HepG2 (cell line): ENCODE data around the gene HYOU1. TPM values are rescaled to one million over a fixed set of nuclear protein-coding genes. Genes with fewer than 3 reads are reported as not detected.
A peak's percentile ranks its signal among the peaks of the same experiment; 100 is the strongest.

ENCODE experiments used
- ARNT2 ChIP-seq: sonication (generic); formaldehyde crosslinking; IDR thresholded peaks from 2 replicates; pipeline ENCODE4 v1.8.0; 2022; ENCODE audit warnings: mild to moderate bottlenecking, low read depth, missing genetic modification reagents, moderate library complexity
- ARNTL ChIP-seq: sonication (generic); formaldehyde crosslinking; IDR thresholded peaks from 2 replicates; pipeline ENCODE4 v1.4.0; 2020; ENCODE audit warnings: mild to moderate bottlenecking, missing genetic modification reagents
- GRHL1 ChIP-seq: sonication (generic); formaldehyde crosslinking; conservative IDR thresholded peaks from 2 replicates; pipeline ENCODE4 v1.8.0; 2022; ENCODE audit warnings: missing genetic modification reagents
- NCOR1 ChIP-seq: fragments of 200-600 bp; sonication (generic); IDR thresholded peaks from 2 replicates; pipeline ENCODE4 v1.7.0; 2017; ENCODE audit warnings: antibody characterized with exemption, low read length, borderline replicate concordance
- SNAPC2 ChIP-seq: sonication (generic); formaldehyde crosslinking; IDR thresholded peaks from 2 replicates; pipeline ENCODE4 v1.8.1; 2022; ENCODE audit warnings: mild to moderate bottlenecking, missing genetic modification reagents
- U2AF2 ChIP-seq: fragments of 200-400 bp; formaldehyde crosslinking; IDR thresholded peaks from 2 replicates; pipeline ENCODE4 v1.6.1; 2017; ENCODE audit warnings: low read depth, mild to moderate bottlenecking, low read length
- ZBTB20 ChIP-seq: sonication (generic); formaldehyde crosslinking; IDR thresholded peaks from 2 replicates; pipeline ENCODE4 v1.8.1; 2023; ENCODE audit warnings: missing genetic modification reagents, low read depth, mild to moderate bottlenecking, borderline replicate concordance
- ZBTB7B ChIP-seq: sonication (generic); formaldehyde crosslinking; IDR thresholded peaks from 2 replicates; pipeline ENCODE4 v1.4.0; 2020; ENCODE audit warnings: missing genetic modification reagents
- ZNF430 ChIP-seq: sonication (generic); formaldehyde crosslinking; IDR thresholded peaks from 2 replicates; pipeline ENCODE4 v1.9.0; 2021; ENCODE audit warnings: mild to moderate bottlenecking, missing genetic modification reagents
- ZNF616 ChIP-seq: sonication (generic); formaldehyde crosslinking; IDR thresholded peaks from 2 replicates; pipeline ENCODE4 v1.5.0; 2020; ENCODE audit warnings: low read depth, mild to moderate bottlenecking, missing genetic modification reagents
- ZNF646 ChIP-seq: sonication (generic); formaldehyde crosslinking; IDR thresholded peaks from 2 replicates; pipeline ENCODE4 v1.9.0; 2021; ENCODE audit warnings: mild to moderate bottlenecking, missing genetic modification reagents
- ZUFSP ChIP-seq: sonication (generic); formaldehyde crosslinking; IDR thresholded peaks from 2 replicates; pipeline ENCODE4 v1.9.0; 2021; ENCODE audit warnings: missing genetic modification reagents, mild to moderate bottlenecking, borderline replicate concordance
- polyA plus RNA-seq, 8 experiments: library from polyadenylated mRNA; depleted of rRNA in 3 of 8; stranded (reverse) in 7 of 8; unstranded in 1 of 8; fragments of >200 nt; fragmentation: Illumina TruSeq in 4 of 8; extraction: Trizol in 4 of 8; gene quantifications; 2 replicates each; pipeline versions ENCODE4 v1.2.1 to v1.2.3, GENCODE V29; 2011 to 2016; ENCODE audit warnings: low read depth in 4 of 8, missing spikeins in 1 of 8, mixed read lengths in 1 of 8; ENCODE audit not compliant: insufficient read depth in 1 of 8
- total RNA-seq, 5 experiments: library from RNA; depleted of rRNA; stranded (reverse); fragments of >200 nt; fragmentation: Illumina TruSeq; extraction: Trizol; gene quantifications; 2 replicates each; pipeline ENCODE4 v1.2.3, GENCODE V29; 2016; ENCODE audit warnings: low read depth in 1 of 5
- TF ChIP-seq, protein P1 (sequence below): sonication (generic); formaldehyde crosslinking; IDR thresholded peaks from 2 replicates; pipeline ENCODE4 v1.4.0; 2020; ENCODE audit warnings: mild to moderate bottlenecking, missing genetic modification reagents
- TF ChIP-seq, protein P2 (sequence below): sonication (generic); formaldehyde crosslinking; IDR thresholded peaks from 2 replicates; pipeline ENCODE4 v1.5.0; 2020; ENCODE audit warnings: missing genetic modification reagents
- TF ChIP-seq, protein P3 (sequence below): IDR thresholded peaks from 2 replicates; pipeline ENCODE4 v1.6.1; 2016; ENCODE audit warnings: mild to moderate bottlenecking

The HYOU1 gene
- total and polyA plus RNA-seq, 2 of the 13 experiments (the other 11 are each of a cell fraction or from before 2014, with no cell fraction given), result 127 to 155 TPM

DNA sequence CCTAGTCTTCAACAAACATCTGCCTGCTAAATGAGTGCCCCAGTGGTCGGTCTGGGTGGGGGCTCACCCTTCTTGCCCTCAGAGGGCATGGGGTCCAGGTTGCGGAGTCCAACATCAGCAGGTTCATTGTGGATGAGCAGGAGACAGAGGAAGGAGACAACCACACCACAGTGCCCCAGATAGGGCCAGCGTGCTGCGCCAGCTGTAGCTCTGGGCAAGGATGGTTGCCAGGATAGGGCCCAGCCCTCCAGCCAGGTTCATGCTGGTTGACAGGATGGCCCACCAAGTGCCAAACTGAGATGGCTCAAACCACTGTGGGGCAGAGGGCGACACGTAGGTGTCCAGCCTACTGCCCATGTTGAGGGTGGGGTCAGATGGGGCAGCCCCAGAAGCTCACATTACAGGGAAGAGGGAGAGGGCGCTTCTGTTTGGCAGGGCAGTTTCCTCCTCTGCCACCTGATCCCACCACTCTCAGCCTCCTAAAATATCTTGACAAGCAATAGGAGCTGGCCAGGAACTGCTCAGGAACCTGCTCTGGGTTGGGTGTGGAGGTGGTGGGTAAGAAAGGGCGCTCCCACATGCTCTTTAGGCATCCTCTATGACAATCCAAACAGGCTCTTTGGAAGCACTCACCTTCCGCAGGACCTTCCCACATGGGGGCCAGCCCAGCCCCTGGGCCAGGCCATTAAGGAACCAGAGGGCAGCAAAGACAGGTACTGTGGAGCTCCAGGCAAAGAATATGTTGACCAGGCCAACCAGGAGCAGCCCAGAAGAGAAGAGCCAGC is 29.3 kb downstream of the HYOU1 start (continued):
- no peak for TF ChIP-seq ZNF646 (CRISPR knock-in tag)
- TF ChIP-seq, protein P1, sequence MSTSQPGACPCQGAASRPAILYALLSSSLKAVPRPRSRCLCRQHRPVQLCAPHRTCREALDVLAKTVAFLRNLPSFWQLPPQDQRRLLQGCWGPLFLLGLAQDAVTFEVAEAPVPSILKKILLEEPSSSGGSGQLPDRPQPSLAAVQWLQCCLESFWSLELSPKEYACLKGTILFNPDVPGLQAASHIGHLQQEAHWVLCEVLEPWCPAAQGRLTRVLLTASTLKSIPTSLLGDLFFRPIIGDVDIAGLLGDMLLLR (CRISPR knock-in tag), result 0 out of 2 replicates have a peak, but pooled peaks have one; percentile 26
- no peak for TF ChIP-seq ARNTL (CRISPR knock-in tag)
- TF ChIP-seq SNAPC2 (CRISPR knock-in tag), result 0 out of 2 replicates have a peak, but pooled peaks have one; percentile 39
- no peak for TF ChIP-seq ZUFSP
- no peak for TF ChIP-seq ZBTB20 (CRISPR knock-in tag)
- TF ChIP-seq NCOR1, result no peak
- no peak for TF ChIP-seq ZNF616
- TF ChIP-seq ZBTB7B (CRISPR knock-in tag), result no peak
- TF ChIP-seq ZNF430, result no peak
- TF ChIP-seq ARNT2 (CRISPR knock-in tag), result no peak
- TF ChIP-seq, protein P2, sequence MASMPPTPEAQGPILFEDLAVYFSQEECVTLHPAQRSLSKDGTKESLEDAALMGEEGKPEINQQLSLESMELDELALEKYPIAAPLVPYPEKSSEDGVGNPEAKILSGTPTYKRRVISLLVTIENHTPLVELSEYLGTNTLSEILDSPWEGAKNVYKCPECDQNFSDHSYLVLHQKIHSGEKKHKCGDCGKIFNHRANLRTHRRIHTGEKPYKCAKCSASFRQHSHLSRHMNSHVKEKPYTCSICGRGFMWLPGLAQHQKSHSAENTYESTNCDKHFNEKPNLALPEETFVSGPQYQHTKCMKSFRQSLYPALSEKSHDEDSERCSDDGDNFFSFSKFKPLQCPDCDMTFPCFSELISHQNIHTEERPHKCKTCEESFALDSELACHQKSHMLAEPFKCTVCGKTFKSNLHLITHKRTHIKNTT, result no peak
- TF ChIP-seq, protein P3, sequence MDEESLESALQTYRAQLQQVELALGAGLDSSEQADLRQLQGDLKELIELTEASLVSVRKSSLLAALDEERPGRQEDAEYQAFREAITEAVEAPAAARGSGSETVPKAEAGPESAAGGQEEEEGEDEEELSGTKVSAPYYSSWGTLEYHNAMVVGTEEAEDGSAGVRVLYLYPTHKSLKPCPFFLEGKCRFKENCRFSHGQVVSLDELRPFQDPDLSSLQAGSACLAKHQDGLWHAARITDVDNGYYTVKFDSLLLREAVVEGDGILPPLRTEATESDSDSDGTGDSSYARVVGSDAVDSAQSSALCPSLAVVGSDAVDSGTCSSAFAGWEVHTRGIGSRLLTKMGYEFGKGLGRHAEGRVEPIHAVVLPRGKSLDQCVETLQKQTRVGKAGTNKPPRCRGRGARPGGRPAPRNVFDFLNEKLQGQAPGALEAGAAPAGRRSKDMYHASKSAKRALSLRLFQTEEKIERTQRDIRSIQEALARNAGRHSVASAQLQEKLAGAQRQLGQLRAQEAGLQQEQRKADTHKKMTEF, result no peak
- TF ChIP-seq GRHL1 (CRISPR knock-in tag), result no peak
- TF ChIP-seq U2AF2, result no peak
